LNCAP (cell line): Measurements from ENCODE around the gene DHX38.

ENCODE experiments used
- CTCF ChIP-seq: fragments of 450-650 bp; IDR thresholded peaks from 2 replicates; pipeline ENCODE4 v1.5.1; 2017; ENCODE audit warnings: mild to moderate bottlenecking

Gene DHX38

DNA sequence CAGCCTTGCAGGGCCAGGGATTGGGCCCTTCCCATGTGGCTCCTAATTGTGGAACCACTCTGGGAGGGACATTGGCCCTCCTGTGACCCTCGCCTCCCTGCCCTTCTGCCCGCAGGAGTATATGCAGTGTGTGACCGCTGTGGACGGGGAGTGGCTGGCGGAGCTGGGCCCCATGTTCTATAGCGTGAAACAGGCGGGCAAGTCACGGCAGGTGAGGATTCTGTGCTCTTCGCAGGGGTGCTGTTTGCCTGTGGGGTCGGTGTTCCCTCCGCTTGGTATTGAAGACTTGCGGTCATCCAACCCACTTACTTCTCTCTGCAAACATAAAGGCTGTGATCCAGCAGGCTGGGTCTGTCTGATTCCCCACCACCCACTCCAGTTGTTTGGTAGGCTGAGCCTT, 15.7 kb downstream of the DHX38 start:
- TF ChIP-seq CTCF, result no peak

DNA sequence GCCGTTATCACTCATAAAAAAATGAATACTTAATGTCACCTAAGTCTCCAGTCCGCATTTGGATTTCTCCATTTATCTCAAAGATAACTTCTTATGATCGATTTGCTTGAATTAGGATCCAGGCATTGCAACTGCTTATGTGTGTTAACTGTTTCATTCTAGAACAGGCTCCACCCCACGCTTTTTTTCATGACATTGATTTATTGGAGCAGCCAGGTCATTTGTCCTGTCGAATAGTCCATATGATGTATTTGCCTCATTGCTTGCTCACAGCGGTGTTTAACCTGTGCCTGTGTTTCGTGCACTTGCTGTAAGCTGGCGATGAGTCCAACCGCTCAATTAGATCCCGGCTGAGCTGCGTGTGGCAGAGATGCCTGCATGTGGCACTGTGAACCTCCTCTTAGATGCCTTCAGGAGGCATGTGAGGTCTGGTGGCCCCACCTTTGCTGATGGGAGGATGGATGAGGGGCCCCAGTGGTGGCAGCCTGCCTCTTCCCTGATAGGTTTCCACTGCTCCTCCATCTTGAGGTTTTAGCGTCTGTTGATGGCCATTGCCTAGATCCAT, 16.4 kb downstream of the DHX38 start:
- no peak for TF ChIP-seq CTCF

DNA sequence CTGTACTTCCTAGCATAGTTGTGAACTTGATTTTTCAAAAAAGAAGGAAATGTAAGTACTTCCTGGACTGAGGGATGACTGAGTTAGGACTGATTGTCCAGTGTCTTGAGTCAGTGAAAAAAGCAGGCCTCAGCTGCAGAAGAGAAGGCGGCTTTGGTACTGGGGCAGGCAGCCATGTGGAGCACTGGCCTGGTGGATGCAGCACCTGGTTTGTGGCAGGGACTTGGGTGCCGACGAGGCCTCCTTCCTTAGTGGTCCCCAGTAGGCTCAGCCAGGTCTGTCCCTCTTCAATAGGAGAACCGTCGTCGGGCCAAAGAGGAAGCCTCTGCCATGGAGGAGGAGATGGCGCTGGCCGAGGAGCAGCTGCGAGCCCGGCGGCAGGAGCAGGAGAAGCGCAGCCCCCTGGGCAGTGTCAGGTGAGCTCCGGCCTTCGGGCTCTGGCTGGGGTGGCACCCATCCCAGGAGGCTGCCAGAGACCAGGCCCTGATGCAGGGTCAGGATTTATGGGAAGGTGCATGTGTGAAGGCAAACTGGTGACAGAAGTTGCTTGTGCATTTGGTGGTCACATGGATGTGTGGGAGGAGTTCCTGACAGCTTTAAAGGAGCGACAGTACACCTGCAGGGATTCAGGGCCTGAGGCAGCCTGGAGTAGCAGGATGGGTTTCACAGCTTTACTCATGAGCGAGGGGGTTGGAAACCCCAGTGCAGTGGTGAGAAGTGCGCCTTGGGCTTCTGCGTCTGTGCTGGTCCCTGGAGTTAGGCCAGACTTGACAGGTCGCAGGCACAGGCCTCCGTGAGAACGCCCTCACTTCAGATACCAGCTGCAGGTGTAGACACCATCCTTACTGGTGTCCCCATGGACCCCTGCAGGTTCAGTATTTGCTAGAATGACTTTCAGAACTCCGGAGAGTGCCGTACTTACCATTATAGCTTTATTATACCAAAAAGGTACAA, 17.3 kb downstream of the DHX38 start:
- TF ChIP-seq CTCF, result no peak

DNA sequence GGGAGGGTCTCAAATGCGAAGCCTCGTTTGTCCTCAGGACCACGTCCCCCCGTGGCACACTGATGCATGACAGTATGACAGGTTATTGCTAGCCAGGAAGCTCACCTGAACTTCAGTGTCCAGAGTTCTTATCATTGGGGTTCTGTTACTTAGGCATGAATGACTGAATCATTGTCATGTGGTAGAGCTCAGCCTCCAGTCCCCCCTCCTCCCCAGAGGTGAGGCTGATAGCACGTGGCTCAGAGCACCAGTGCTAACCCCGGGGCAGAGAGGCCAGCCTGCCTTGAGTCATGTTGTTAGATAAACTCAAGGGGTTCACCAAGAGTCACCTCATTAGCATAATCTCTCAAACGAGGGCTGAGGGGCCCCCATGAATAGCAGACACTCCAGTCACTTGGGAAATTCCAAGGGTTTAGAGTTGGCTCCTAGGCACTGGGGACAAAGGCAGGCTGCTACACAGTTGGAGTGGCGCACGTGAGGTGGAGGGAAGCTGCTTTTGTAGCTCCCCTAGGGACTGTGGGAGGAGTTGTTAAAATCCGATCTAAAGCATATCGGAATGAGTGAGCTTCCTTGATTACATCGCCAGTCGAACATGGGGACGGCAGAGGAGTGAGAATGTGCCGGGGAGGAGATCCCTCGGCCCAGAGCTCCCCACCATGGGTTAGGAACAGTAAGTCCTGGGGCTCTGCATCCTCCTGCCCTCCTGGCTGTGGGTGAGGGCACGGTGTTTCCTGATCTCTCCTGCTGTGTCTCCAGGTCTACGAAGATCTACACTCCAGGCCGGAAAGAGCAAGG, 18.2 kb downstream of the DHX38 start:
- no peak for TF ChIP-seq CTCF

GRCh38 chr16:72112452-72112792, 18.8 kb downstream of the DHX38 start:
- TF ChIP-seq CTCF, result no peak

- TF ChIP-seq CTCF, result no peak
Observed at GRCh38 chr16:72112906-72113615, 19.4 kb downstream of the DHX38 start.

DNA sequence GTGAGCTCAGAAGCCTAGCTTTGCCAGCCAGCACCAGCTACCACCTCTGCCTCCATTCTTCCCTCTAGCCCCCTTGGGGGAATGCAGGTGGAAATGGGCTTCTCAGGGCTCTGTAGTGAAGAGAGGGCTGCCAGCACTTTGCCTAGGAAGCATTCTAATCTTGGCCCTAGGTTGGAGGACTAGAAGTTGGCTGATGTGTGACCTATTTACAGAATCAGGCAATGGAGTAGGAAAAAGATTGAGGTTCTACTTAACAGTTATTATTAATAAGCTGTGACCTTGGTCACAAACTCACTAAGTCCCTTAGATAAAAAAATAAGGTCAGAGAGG, 19.9 kb downstream of the DHX38 start:
- TF ChIP-seq CTCF, result no peak
